Activated T-helper 17 cell treated with anti-CD3 and anti-CD28 coated beads, Interleukin-2, amount 50 U/mL, for 72 hours (primary cell): ENCODE data around the gene EHMT1. TPM values are rescaled to one million over a fixed set of nuclear protein-coding genes. Genes with fewer than 3 reads are reported as not detected.

Experiments used
- ATAC-seq: fragments of 150-1000 bp; cut with Tn5 transposase; replicated peaks from 2 replicates; pipeline ENCODE4 v1.10.0; 2021; ENCODE audit warnings: mild to moderate bottlenecking, moderate library complexity
- H3K27ac Mint-ChIP-seq: one replicate; pipeline ENCODE4 v1.8.0; 2022; ENCODE audit warnings: mixed read lengths
- H3K27me3 Mint-ChIP-seq: one replicate; pipeline ENCODE4 v1.8.0; 2022; ENCODE audit warnings: mixed read lengths
- H3K36me3 Mint-ChIP-seq: one replicate; pipeline ENCODE4 v1.8.0; 2022; ENCODE audit warnings: low read depth, mild to moderate bottlenecking, mixed read lengths
- H3K4me1 Mint-ChIP-seq: one replicate; pipeline ENCODE4 v1.8.0; 2022; ENCODE audit warnings: mixed read lengths
- H3K4me3 Mint-ChIP-seq: one replicate; pipeline ENCODE4 v1.8.0; 2022; ENCODE audit warnings: mild to moderate bottlenecking, mixed read lengths
- H3K9me3 Mint-ChIP-seq: one replicate; pipeline ENCODE4 v1.8.0; 2022; ENCODE audit warnings: mixed read lengths
- total RNA-seq, 2 donors: library from RNA; stranded (reverse); gene quantifications; one replicate each; pipeline ENCODE4 v1.2.3, GENCODE V29; 2022

Gene EHMT1
- total RNA-seq, 2 donors from 2014 or later = 77.2 to 77.8 TPM

- Mint-ChIP-seq H3K4me3 (peak overlapping the region; percentile 80), H3K27ac (peak overlapping the region; percentile 90), H3K4me1 (peaks cover 22% of the 10 kb centered on the region), H3K9me3 (no peaks in the 10 kb centered on the region), H3K27me3 (no peaks in the 10 kb centered on the region), H3K36me3 (peaks cover 46% of the 10 kb centered on the region)
- peak; percentile 94 for ATAC-seq
These were observed 20.7 kb downstream of the EHMT1 start for GRCh38 chr9:137639303-137640051.

DNA sequence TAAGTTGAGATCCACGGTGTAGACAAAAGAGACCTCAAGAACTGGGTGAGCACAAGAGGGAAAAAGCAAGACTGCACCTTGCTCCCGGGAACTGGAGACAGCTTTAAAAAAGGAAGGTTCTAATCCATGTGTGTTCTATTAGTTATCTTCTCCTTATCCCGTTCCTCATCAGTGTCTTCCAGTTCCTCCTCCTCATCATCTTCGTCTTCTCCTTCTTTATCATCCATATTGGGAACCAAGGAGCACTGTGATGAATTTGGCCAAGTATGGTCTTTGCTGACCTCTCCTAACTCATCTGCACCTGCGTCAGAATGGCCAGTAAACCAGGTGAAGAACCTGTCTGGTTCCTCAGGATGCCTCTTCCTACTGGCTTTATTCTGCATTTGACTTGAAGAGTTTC, 22.1 kb downstream of the EHMT1 start:
- Mint-ChIP-seq H3K9me3 (no peaks in the 10 kb centered on the region), H3K27ac (no peak overlapping the region), H3K27me3 (no peaks in the 10 kb centered on the region), H3K4me3 (no peak overlapping the region), H3K4me1 (peaks cover 22% of the 10 kb centered on the region), H3K36me3 (peaks cover 54% of the 10 kb centered on the region)
- no peak for ATAC-seq

DNA sequence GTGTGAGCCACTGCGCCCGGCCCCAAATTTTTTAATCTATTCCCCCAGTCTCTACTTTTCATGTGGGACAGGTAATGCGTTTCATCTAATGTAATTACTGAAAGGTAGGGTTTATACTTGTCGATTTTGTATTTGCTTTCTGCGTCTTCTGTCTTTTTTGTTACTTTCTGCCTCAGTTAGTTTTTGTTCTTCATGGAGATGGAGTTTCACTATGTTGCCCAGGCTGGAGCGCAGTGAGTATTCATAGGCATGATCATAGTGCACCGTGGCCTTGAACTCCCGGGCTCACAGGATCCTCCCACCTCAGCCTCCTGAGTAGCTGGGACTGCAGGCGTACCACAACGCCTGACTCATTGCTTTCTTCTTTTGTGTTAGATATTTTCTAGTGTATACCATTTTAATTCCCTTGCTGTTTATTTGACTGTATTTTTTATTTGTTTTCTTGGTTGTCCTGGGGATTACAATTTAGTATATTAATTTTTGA, 23.4 kb downstream of the EHMT1 start:
- Mint-ChIP-seq H3K36me3 (peaks cover 60% of the 10 kb centered on the region), H3K9me3 (no peaks in the 10 kb centered on the region), H3K4me3 (no peak overlapping the region), H3K27me3 (no peaks in the 10 kb centered on the region), H3K4me1 (peaks cover 27% of the 10 kb centered on the region), H3K27ac (no peak overlapping the region)
- no peak for ATAC-seq

DNA sequence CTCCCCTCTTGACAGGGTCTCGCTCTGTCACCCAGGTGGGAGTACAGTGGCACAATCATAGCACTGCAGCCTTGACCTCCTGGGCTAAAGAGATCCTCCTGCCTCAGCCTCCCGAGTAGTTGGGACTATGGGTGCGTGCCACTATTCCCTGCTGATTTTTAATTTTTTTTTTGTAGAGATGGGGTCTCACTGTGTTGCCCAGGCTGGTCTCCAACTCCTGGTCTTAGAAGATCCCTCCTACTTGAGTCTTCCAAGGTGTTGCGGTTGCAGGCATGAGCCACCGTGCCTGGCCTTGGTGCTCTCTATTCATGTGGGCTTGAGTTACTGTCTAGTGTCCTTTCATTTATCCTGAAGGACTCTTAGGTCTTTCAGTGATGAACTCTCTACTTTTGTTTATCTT, 24.1 kb downstream of the EHMT1 start:
- no peak overlapping the region for H3K4me3 Mint-ChIP-seq

DNA sequence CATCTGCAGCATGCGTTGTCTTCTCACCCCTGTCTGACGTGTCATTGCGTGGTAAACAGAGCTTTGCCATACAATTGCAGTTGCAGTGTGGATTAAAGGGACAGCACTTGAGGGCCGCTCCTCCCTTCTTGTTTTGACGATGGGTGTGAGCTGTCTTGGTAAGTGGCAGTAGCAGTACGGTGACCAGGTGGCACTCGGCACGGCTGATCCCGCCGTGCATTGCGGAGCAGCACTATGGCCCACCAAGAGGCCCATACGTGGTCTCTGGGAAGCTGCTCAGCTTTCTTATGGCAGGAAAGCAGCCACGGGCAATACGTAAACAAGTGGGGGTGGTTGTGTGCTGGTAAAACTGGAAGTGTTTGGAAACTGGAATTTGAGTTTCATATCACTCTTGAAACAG, 25.1 kb downstream of the EHMT1 start:
- Mint-ChIP-seq H3K36me3 (peaks cover 78% of the 10 kb centered on the region), H3K27ac (no peak overlapping the region), H3K27me3 (no peaks in the 10 kb centered on the region), H3K9me3 (no peaks in the 10 kb centered on the region), H3K4me1 (peaks cover 37% of the 10 kb centered on the region), H3K4me3 (no peak overlapping the region)
- ATAC-seq = no peak

More for the DNA sequence above, 24.1 kb downstream of the EHMT1 start:
- Mint-ChIP-seq H3K4me1 (peaks cover 31% of the 10 kb centered on the region), H3K9me3 (no peaks in the 10 kb centered on the region), H3K36me3 (peaks cover 68% of the 10 kb centered on the region), H3K27ac (no peak overlapping the region), H3K27me3 (no peaks in the 10 kb centered on the region)
- ATAC-seq = no peak

DNA sequence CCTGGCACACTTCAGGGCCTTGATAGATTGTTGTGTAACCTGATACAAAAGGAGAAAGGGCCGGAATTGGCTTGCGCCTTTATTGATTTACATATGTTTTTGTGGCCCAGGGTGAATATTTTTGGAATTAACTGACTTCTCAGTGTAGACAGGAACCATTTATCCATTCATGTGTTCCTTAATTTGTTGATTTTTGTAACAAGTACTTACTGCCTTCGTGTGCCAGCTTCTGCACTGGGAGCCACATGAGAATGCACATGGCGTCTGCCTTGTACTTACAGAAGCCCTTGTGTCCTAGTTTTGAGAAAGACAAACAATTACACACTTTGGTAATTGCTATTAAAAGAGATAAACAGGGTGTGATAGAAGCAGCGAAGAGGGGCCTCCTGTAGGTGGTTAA, 26.4 kb downstream of the EHMT1 start:
- Mint-ChIP-seq H3K27ac (no peak overlapping the region), H3K4me1 (peaks cover 33% of the 10 kb centered on the region), H3K36me3 (peaks cover 88% of the 10 kb centered on the region), H3K9me3 (no peaks in the 10 kb centered on the region), H3K4me3 (no peak overlapping the region), H3K27me3 (no peaks in the 10 kb centered on the region)
- no peak for ATAC-seq

DNA sequence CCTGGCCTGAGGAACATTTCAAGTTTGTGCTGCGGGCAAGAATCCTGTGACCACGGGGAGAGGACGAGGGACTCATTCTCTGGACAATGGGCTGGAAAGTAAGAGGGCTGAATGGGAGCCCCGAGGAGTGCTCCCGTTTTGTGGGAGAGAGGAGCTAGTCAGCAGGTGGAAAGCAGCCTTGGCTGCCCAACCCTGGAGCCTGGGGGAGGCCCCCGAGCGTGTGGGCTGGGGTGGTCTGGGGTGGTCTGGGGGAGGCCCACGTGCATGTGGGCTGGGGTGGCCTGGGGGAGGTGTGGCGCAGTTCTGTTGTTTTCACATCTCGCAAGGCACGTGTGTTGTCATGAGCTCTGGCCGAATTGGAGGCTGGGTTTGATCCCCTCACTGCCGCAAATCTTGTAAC, 27.5 kb downstream of the EHMT1 start:
- Mint-ChIP-seq H3K27me3 (no peaks in the 10 kb centered on the region), H3K4me1 (peaks cover 30% of the 10 kb centered on the region), H3K27ac (no peak overlapping the region), H3K9me3 (no peaks in the 10 kb centered on the region), H3K36me3 (peaks cover 89% of the 10 kb centered on the region), H3K4me3 (no peak overlapping the region)
- ATAC-seq = no peak

- H3K9me3 Mint-ChIP-seq = no peaks in the 10 kb centered on the region
- peak overlapping the region; percentile 65 for H3K27ac Mint-ChIP-seq
- no peak for ATAC-seq
- H3K4me3 Mint-ChIP-seq = no peak overlapping the region
- peaks cover 27% of the 10 kb centered on the region for H3K4me1 Mint-ChIP-seq
- H3K27me3 Mint-ChIP-seq = no peaks in the 10 kb centered on the region
- peaks cover 89% of the 10 kb centered on the region for H3K36me3 Mint-ChIP-seq
These were observed 28.4 kb downstream of the EHMT1 start for GRCh38 chr9:137647096-137647714.

DNA sequence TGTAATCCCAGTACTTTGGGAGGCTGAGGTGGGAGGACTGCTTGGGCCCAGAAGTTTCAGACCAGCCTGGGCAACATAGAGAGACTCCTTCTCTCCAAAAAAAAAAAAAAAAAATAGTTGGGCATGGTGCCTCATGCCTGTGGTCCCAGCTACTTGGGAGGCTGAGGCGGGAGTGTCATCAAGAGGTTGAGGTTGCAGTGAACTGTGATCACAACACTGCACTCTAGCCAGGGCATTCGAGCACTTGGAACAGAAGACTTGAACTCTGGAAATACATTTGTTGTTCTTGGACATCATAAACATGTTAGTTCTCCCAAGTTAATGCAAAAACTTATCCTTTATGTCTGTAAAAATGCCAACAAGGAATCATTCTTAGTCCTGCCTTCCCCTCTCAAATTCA, 29.6 kb downstream of the EHMT1 start:
- peaks cover 27% of the 10 kb centered on the region for H3K4me1 Mint-ChIP-seq
- peaks cover 84% of the 10 kb centered on the region for H3K36me3 Mint-ChIP-seq
- H3K4me3 Mint-ChIP-seq = no peak overlapping the region
- ATAC-seq = no peak
- H3K9me3 Mint-ChIP-seq = no peaks in the 10 kb centered on the region
- H3K27ac Mint-ChIP-seq = peak overlapping the region; percentile 49
- no peaks in the 10 kb centered on the region for H3K27me3 Mint-ChIP-seq

DNA sequence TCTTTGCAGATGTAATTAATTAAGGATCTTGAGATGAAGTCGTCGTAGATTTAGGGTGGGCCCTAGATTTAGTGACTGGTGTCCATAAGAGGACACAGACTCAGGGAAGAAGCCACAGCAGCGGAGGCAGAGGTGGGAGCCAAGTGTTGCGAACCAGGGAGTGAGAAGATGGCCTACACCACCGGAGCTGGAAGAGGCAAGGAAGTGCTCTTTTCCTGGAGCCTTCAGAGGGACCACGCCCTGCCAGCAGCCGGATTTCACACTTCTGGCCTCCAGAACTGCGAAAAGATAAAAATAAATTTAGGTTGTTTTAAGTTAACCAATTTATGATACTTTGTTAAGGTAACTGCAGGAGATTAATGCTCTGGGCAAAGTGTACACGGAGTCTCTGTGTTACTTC, 30.7 kb downstream of the EHMT1 start:
- no peak overlapping the region for H3K27ac Mint-ChIP-seq
- H3K27me3 Mint-ChIP-seq = no peaks in the 10 kb centered on the region
- no peak overlapping the region for H3K4me3 Mint-ChIP-seq
- ATAC-seq = no peak
- H3K4me1 Mint-ChIP-seq = peaks cover 27% of the 10 kb centered on the region
- H3K9me3 Mint-ChIP-seq = no peaks in the 10 kb centered on the region
- peaks cover 86% of the 10 kb centered on the region for H3K36me3 Mint-ChIP-seq

DNA sequence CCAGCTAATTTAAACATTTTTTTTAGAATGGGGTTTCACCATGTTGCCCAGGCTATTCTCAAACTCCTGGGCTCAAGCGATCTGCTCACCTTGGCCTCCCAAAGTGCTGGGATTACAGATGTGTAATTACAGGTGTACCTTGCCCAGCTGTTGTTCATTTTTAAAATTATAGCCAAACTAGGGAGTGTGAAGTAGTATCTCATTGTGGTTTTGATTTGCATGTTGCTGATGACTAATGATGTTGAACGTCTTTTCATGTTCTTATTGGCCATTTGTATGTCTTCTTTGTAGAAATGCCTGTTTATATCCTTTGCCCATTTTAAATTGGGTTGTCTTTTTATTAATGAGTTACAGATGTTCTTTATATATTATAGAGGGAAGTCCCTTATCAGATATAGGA, 31.5 kb downstream of the EHMT1 start:
- ATAC-seq = peak; percentile 80
- H3K27me3 Mint-ChIP-seq = no peaks in the 10 kb centered on the region
- peaks cover 84% of the 10 kb centered on the region for H3K36me3 Mint-ChIP-seq
- no peaks in the 10 kb centered on the region for H3K9me3 Mint-ChIP-seq
- peaks cover 27% of the 10 kb centered on the region for H3K4me1 Mint-ChIP-seq
- no peak overlapping the region for H3K4me3 Mint-ChIP-seq
- H3K27ac Mint-ChIP-seq = peak overlapping the region; percentile 15

DNA sequence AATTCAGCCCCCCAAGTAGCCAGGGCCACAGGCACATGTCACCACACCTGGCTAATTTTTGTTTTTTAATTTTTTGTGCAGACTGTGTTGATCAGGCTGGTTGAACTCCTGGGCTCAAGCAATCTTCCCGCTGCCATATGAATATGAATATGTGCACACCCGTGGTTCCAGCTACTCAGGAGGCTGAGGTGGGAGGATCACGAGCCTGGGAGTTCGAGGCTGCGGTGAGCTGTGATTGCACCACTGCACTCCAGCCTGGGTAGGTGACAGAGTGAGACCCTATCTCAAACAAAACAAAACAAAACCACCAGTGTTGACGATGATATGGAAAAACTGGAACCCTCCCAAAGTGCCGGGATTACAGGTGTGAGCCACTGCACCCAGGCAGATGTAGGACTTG, 32.0 kb downstream of the EHMT1 start:
- Mint-ChIP-seq H3K4me1 (peaks cover 27% of the 10 kb centered on the region), H3K27me3 (no peaks in the 10 kb centered on the region), H3K36me3 (peaks cover 84% of the 10 kb centered on the region), H3K9me3 (no peaks in the 10 kb centered on the region), H3K4me3 (no peak overlapping the region), H3K27ac (no peak overlapping the region)
- no peak for ATAC-seq

DNA sequence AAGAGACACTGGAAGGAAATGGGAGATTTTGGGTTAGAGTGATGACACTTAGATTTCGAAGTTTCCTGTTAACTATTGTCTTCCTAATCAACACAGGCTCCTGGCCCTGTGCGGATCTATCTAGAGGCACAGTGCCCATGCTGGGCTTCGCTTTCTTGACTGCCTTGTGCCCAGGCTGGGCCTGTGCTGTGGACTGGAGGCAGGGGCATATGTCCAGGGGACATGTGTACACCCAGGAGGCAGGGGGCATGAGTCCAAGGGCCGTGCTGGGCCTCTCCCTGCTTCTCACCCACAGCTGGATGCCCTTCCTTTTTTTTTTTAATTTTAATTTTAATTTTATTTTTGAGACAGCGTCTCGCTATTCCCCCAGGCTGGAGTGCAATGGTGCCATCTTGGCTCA, 37.6 kb downstream of the EHMT1 start:
- Mint-ChIP-seq H3K27ac (no peak overlapping the region), H3K27me3 (no peaks in the 10 kb centered on the region), H3K36me3 (peaks cover 45% of the 10 kb centered on the region), H3K4me3 (no peak overlapping the region), H3K9me3 (no peaks in the 10 kb centered on the region), H3K4me1 (peaks cover 14% of the 10 kb centered on the region)
- no peak for ATAC-seq

DNA sequence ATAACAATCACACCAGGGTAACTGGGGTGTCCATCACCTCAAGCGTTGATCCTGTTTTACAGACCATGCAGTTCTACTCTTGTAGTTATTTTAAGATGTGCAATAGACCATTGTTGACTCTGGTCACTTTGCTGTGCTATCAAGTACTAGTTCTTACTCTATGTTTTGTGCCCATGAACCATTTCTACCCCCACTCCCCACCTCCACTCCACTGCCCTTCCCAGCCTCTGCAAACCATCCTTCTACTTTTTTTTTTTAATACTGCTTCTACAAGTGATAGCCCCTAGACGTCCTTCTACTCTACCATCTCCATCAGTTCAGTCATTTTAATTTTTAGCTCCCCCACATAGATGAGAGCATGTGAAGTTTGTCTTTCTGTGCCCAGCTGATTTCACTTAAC, 38.8 kb downstream of the EHMT1 start:
- no peak for ATAC-seq
- Mint-ChIP-seq H3K27ac (no peak overlapping the region), H3K4me1 (peaks cover 14% of the 10 kb centered on the region), H3K36me3 (peaks cover 35% of the 10 kb centered on the region), H3K4me3 (no peak overlapping the region), H3K9me3 (no peaks in the 10 kb centered on the region), H3K27me3 (no peaks in the 10 kb centered on the region)

GRCh38 chr9:137658781-137659180, 40.0 kb downstream of the EHMT1 start:
- Mint-ChIP-seq H3K9me3 (no peaks in the 10 kb centered on the region), H3K4me3 (no peak overlapping the region), H3K4me1 (peaks cover 19% of the 10 kb centered on the region), H3K27me3 (no peaks in the 10 kb centered on the region), H3K36me3 (peaks cover 30% of the 10 kb centered on the region), H3K27ac (peak overlapping the region; percentile 43)
- no peak for ATAC-seq
